Neuron (in vitro differentiated cells): ENCODE data around the gene ADO.

Source experiments
- H2AFZ ChIP-seq: one replicate; pipeline ENCODE4 v1.6.1; 2013; ENCODE audit warnings: low read depth, mild to moderate bottlenecking, inconsistent platforms, low read length, moderate library complexity
- H3K27me3 ChIP-seq: one replicate; pipeline ENCODE4 v1.6.1; 2013; ENCODE audit warnings: low read length; ENCODE audit not compliant: insufficient read depth
- H3K36me3 ChIP-seq: one replicate; pipeline ENCODE4 v1.6.1; 2013; ENCODE audit warnings: low read length; ENCODE audit not compliant: insufficient read depth
- H3K4me1 ChIP-seq: one replicate; pipeline ENCODE4 v1.6.1; 2013; ENCODE audit warnings: low read length; ENCODE audit not compliant: insufficient read depth
- H3K4me3 ChIP-seq: 2 replicates; pipeline ENCODE4 v1.5.1; 2013; ENCODE audit warnings: mild to moderate bottlenecking, low read length, moderate library complexity
- H3K9me3 ChIP-seq: one replicate; pipeline ENCODE4 v1.6.1; 2013; ENCODE audit warnings: low read length

ADO gene

DNA sequence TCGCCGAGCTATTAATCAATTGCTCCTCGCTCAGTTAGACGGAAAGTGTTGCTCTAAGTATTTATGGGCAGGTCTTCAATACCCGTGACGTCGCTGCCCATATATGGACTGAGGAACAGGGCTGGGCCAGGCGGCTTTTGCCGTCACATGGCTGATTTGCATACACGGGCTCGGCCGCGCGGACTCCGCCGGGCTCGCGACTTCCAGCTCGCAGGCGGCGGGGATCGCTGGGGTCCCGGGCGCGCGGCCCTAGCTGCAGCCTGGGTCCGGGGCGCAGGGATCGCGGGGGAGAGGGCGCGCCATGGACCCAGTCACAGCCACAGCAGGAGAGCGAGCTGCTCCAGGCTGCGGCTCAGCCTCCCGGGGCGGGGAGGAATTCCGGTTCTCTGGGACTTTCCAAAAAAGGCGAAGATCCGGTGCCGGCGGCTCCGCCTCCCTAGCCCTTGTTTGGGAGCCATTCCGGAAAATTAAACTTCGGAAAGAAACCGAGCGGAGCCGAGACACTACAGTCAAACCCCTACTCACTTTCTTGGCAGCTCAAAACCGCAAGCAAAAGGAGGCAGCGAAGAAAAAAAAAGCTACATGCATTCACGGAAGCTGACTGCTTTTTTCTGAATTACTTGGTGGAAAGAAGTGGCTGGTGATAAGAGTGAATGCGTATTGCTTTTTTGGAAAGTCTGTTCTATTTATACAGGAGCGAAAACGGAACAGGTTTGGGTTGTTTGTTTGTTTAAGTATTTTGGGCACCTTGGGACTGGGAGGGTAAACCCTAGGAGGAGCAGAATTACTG lies 12.0 kb downstream of the ADO start, which contains the start of gene EGR2:
EGR2 (minus strand) TSS at position 36 of the 790 bp plus-strand sequence. CDS start 337 bp downstream, outside the sequence.
- Histone ChIP-seq H3K27me3 (peaks cover 30% of the 10 kb centered on the region), H3K36me3 (no peaks in the 10 kb centered on the region), H3K4me3 (peak within 1 kb of the TSS; percentile 82)

DNA sequence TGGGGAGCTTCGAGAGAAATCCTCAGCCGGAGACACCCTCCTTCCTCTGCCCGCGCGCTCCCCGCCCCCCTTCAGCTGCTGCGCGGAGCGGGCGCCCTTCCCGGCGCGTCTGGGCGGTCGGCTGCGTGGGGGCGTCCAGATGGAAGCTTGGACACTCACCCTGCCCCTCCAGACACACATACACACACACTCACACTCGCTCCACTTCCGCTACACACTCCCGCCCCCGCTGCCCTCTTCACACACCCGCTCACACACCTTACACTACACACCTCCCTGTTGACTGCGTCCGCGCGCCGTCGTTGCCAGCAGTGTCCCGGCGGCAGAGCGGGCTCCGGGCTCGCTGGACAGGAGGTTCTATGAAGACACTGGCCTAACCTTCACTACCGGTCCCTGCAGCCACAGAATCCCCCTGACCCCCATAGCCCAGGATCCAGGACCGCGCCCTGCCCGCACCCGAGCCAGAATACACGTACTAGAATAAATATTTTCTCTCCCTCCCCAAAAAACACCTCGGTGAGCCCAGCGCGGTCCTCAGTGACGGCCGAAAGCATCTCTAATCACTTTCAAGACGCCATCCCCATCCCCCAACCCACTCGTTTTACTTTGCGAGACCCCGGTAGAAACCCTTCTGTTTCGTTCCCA lies 12.7 kb downstream of the ADO start:
- H2AFZ ChIP-seq = peak overlapping the region; percentile 95
- H3K4me3 ChIP-seq = peak overlapping the region; percentile 82
- H3K4me1 ChIP-seq = peaks cover 33% of the 10 kb centered on the region
- no peaks in the 10 kb centered on the region for H3K36me3 ChIP-seq
- H3K9me3 ChIP-seq = peaks cover 2% of the 10 kb centered on the region
- peaks cover 30% of the 10 kb centered on the region for H3K27me3 ChIP-seq

More for the DNA sequence above, 12.0 kb downstream of the ADO start, which contains the start of gene EGR2:
- peak within 1 kb of the TSS; percentile 95 for H2AFZ ChIP-seq
- H3K4me1 ChIP-seq = peaks cover 33% of the 10 kb centered on the region
- peaks cover 2% of the 10 kb centered on the region for H3K9me3 ChIP-seq

GRCh38 chr10:62817766-62818425 lies 13.4 kb downstream of the ADO start:
- Histone ChIP-seq H2AFZ (peak overlapping the region; percentile 95), H3K9me3 (peaks cover 2% of the 10 kb centered on the region), H3K27me3 (peaks cover 30% of the 10 kb centered on the region), H3K4me3 (peak overlapping the region; percentile 82), H3K36me3 (no peaks in the 10 kb centered on the region), H3K4me1 (peaks cover 33% of the 10 kb centered on the region)

GRCh38 chr10:62818426-62819011 lies 14.0 kb downstream of the ADO start:
- Histone ChIP-seq H3K4me1 (peaks cover 33% of the 10 kb centered on the region), H3K9me3 (peaks cover 2% of the 10 kb centered on the region), H3K36me3 (no peaks in the 10 kb centered on the region), H3K27me3 (peaks cover 30% of the 10 kb centered on the region), H2AFZ (peak overlapping the region; percentile 49), H3K4me3 (peak overlapping the region; percentile 82)

GRCh38 chr10:62819141-62819920 lies 14.8 kb downstream of the ADO start:
- peaks cover 26% of the 10 kb centered on the region for H3K27me3 ChIP-seq
- H3K4me3 ChIP-seq = no peak overlapping the region
- H2AFZ ChIP-seq = no peak overlapping the region
- H3K36me3 ChIP-seq = no peaks in the 10 kb centered on the region
- H3K4me1 ChIP-seq = peaks cover 33% of the 10 kb centered on the region
- peaks cover 2% of the 10 kb centered on the region for H3K9me3 ChIP-seq

GRCh38 chr10:62820586-62820985 lies 16.1 kb downstream of the ADO start:
- Histone ChIP-seq H3K4me1 (peaks cover 23% of the 10 kb centered on the region), H3K27me3 (peaks cover 20% of the 10 kb centered on the region), H3K9me3 (peaks cover 2% of the 10 kb centered on the region), H2AFZ (no peak overlapping the region), H3K36me3 (no peaks in the 10 kb centered on the region), H3K4me3 (no peak overlapping the region)

- H3K9me3 ChIP-seq = no peaks in the 10 kb centered on the region
- peaks cover 2% of the 10 kb centered on the region for H3K27me3 ChIP-seq
- no peak overlapping the region for H3K4me3 ChIP-seq
- no peaks in the 10 kb centered on the region for H3K36me3 ChIP-seq
- no peaks in the 10 kb centered on the region for H3K4me1 ChIP-seq
- no peak overlapping the region for H2AFZ ChIP-seq
Observed at GRCh38 chr10:62826273-62826672, 21.8 kb downstream of the ADO start.

DNA sequence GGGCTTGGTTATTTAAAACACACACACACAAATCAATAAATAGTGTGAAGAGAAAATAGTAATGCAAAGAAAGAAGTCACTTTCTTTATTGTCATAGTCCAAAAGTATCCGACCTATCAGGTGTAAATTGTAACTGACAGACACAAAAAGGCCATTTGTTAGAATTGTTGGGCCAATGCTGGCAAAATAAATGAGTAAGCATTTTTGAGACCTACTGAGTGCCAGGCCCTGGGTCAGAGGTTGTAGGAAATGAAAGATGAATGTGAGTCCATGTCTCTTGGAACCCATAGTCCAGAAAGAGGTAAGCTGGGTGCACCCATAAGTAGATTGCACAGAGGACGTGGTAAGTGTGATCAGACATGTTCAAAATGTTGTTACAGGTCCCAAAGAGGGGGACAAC lies 25.1 kb downstream of the ADO start:
- H2AFZ ChIP-seq = no peak overlapping the region
- peaks cover 2% of the 10 kb centered on the region for H3K27me3 ChIP-seq
- H3K9me3 ChIP-seq = no peaks in the 10 kb centered on the region
- H3K4me3 ChIP-seq = no peak overlapping the region
- no peaks in the 10 kb centered on the region for H3K36me3 ChIP-seq
- no peaks in the 10 kb centered on the region for H3K4me1 ChIP-seq

GRCh38 chr10:62830679-62831078 lies 26.2 kb downstream of the ADO start:
- no peak overlapping the region for H2AFZ ChIP-seq

GRCh38 chr10:62831346-62831745 lies 26.8 kb downstream of the ADO start:
- Histone ChIP-seq H2AFZ (no peak overlapping the region), H3K4me1 (no peaks in the 10 kb centered on the region), H3K4me3 (no peak overlapping the region), H3K36me3 (no peaks in the 10 kb centered on the region), H3K9me3 (no peaks in the 10 kb centered on the region), H3K27me3 (peaks cover 2% of the 10 kb centered on the region)

More at GRCh38 chr10:62830679-62831078, 26.2 kb downstream of the ADO start:
- Histone ChIP-seq H3K27me3 (peaks cover 2% of the 10 kb centered on the region), H3K4me3 (no peak overlapping the region), H3K36me3 (no peaks in the 10 kb centered on the region), H3K9me3 (no peaks in the 10 kb centered on the region), H3K4me1 (no peaks in the 10 kb centered on the region)

- H3K27me3 ChIP-seq = no peaks in the 10 kb centered on the region
- H3K9me3 ChIP-seq = no peaks in the 10 kb centered on the region
- no peak overlapping the region for H3K4me3 ChIP-seq
- no peaks in the 10 kb centered on the region for H3K4me1 ChIP-seq
- H3K36me3 ChIP-seq = no peaks in the 10 kb centered on the region
- H2AFZ ChIP-seq = no peak overlapping the region
Observed at GRCh38 chr10:62839590-62839989, 35.1 kb downstream of the ADO start.

DNA sequence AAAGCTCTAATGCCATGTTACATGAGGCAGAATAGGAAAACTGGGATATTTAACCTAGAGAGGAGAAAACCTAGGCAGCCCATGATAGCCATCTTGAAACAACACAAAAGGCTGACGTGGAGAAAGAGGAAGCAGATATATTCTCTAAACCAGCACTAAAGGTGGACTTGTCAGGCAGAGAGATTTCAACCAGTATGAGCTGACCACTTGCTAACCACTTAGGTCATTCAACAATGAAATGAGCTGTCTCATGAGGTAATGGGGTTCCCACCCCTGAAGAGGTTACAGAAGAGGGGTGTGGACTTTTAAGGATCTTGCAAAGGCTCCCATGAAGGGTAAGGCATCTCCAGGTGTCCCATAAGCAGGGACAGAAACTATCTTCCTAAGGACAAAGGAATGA lies 38.5 kb downstream of the ADO start:
- Histone ChIP-seq H3K9me3 (no peaks in the 10 kb centered on the region), H3K36me3 (no peaks in the 10 kb centered on the region), H3K4me3 (no peak overlapping the region), H3K4me1 (no peaks in the 10 kb centered on the region), H2AFZ (no peak overlapping the region), H3K27me3 (no peaks in the 10 kb centered on the region)
